ENCODE data around the gene MED17.

Gene MED17

GRCh38 chr11:93819966-93820695, 36.0 kb downstream of the MED17 start:
- DNase-seq = no peak

DNA sequence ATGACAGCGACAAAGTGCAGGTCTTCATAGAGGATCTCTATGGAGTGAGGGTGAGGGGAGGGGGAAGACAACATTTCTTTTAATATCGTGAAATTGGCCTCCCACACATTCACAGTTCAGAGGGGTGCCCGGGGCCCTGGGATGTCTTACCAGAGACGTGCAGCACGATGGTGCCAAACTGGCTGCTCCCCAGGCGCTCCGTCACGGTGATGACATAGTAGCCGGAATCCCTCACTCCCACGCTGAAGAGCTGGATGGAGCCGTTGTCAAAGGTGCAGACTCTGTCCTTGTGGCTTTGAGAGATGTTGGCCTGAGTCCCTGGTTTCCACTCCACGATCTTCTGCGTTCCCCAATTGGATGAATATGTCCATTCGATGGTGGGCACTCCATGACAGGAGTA, 36.8 kb downstream of the MED17 start:
- DNase-seq = no peak

- DNase-seq = no peak
Observed at GRCh38 chr11:93821617-93822016, 37.5 kb downstream of the MED17 start.

DNA sequence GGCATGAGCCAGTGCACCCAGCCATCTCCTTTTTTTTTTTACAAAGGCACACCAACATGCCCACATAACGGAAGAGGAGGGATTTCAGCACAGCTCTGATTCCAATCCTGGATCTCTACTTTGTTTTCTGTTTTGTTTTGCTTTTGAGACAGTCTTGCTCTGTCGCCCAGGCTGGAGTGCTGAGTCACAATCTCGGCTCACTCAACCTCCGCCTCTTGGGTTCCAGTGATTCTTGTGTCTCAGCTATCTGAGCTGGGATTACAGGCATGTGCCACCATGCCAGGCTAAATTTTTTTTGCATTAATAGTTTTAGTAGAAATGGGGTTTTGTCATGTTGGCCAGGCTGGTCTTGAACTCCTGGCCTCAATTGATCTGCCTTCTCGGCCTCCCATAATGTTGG, 38.3 kb downstream of the MED17 start:
- DNase-seq = no peak

DNA sequence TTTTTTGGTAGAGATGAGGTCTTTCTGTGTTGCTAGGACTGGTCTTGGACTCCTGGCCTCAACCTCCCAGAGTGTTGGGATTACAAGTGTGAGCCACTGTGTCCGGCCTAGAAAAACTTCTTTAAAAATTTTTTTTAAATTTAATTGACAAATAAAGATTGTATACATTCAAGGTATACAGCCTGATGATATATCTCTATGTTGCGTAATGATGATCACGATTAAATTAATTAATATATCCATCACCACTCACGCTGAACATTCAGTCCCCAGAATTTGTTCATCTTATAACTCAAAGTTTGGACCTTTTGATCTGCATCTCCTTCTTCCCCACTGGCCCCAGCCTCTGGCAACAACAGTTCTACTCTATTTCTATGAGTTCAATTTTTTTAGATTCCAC, 39.1 kb downstream of the MED17 start:
- DNase-seq = no peak

DNA sequence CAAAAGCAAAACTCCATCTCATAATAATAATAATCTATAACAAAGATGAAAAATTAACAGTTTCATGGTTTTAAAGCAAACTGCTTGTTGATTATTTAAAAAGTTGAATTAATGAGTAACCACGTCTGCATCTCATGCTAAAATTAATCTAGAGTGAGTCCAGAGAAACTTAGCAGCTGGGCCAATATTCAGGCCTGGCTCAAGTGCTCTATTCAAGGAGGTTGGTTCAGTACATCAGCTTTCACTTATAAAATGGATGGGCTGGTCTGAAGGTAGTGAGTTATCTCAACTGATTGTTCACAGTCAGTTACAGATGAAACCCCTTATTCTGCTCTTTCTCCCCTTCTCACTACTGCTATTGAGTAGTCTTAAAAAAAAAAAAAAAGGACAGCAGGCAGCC, 43.3 kb downstream of the MED17 start:
- DNase-seq = no peak

- DNase-seq = no peak
Observed at GRCh38 chr11:93829598-93829997, 45.5 kb downstream of the MED17 start.

DNA sequence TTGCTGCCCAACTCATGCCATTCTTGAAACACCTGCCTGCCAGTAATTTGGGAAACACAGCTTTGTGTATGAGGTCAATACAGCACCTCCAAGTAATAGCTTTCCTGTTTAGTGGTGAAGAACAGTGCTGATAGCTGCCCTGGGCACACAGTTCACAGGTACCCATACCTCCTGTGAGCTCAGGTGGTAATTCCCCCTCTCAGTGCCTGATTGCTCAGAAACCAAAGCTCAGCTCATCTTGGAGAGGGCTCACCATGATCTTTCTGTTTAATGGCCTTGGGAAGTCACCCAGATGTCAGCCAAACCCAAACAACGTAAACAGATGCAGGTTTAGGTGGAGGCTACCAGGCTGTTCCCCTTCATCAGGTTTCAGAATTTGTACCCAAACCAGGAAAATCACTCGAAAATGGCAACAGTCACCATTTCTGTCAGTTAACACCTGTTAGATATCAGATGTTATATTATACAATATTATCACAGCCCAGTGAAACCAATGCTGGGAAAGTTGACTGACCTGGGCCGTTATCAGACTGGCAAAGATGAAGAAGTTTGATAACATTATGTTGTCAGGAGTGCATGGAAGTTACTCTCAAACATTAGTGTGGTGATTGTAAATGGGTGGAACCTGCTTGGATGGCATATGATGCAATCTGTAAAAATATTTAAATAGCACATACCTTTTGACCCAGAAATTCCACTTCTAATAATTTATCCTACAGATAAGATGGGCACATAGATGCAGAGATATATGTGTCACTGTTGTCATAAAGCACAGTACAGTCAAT, 47.5 kb downstream of the MED17 start:
- no peak for DNase-seq

- no peak for DNase-seq
Observed at GRCh38 chr11:93832780-93833179, 48.7 kb downstream of the MED17 start.

DNA sequence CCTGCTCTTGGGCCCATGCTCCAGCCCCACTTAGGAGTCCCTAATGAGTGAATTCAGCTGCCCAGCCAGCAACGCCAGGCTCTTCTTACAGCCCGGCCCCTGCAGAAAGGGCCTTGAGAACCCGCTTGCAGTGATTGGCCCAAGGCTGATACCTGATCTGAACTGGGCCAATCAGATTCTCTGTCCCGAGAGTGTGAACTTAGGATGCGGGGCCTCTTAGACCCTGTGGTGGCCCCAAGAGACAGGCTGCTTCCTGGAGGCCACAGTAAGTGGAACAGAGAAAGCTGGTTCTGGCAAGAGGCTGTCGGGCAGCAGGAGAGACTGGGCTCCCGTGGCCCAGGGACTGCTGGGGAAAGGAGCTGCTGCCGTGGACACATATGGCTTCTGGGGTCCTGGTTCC, 54.9 kb downstream of the MED17 start:
- no peak for DNase-seq

DNA sequence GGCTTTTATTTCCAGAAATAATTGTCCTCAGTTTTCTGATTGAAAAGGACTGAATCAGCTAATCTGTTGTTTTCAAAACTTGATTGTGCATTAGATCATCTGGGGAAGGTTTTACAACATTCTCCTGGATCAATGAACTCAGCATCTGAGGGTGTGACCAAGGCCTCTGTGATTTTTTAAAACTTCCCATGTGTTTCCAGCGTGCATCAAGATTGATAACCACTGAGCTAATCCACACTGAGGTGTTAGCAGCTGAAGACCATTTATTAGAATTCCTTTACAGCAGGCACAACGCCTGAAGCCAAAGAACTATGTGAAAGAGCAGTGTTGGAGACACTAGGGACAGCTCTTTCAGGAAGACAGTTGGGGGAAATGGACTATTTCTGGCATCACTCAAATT, 56.1 kb downstream of the MED17 start:
- DNase-seq = no peak

GRCh38 chr11:93840981-93841380, 56.9 kb downstream of the MED17 start:
- DNase-seq = no peak

DNA sequence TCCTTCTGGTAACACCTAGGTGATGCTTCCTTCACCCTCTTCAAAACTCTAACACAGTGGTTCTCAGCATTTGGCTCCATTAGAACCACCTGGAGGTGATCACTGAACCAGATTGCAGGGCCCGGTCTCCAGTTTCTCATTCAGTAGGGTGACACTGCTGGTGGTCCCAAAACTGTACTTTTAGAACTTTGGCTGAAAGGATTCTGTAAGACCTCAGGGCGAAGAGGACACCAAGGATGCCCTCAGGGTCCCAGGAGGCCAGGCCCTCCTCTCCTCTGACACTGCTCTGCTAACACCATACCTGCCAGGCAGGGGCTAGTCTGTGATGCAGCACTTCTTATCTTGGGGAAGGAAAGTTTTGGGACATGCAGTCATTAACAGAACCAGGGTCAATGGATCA, 57.4 kb downstream of the MED17 start:
- DNase-seq = no peak

- no peak for DNase-seq
Observed at GRCh38 chr11:93842034-93842433, 58.0 kb downstream of the MED17 start.

DNA sequence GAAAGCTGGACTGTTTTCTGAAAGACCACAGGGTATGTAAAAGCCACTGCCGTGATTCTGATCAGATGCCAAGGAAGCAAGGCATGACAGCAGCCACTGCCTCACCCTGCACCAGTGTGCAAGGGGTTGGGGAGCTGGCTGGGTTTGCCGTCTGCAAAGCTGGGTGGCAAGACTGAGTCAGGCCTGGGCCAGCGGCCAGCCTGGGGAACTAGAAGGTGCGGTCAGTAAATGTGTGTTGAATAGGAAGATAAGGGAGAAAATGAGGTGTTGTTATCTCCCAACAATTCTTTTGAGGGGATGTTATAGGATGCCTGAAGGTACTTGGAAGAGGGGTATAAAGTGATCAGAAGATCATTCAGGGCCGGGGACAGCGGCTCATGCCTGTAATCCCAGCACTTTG, 58.4 kb downstream of the MED17 start:
- no peak for DNase-seq

DNA sequence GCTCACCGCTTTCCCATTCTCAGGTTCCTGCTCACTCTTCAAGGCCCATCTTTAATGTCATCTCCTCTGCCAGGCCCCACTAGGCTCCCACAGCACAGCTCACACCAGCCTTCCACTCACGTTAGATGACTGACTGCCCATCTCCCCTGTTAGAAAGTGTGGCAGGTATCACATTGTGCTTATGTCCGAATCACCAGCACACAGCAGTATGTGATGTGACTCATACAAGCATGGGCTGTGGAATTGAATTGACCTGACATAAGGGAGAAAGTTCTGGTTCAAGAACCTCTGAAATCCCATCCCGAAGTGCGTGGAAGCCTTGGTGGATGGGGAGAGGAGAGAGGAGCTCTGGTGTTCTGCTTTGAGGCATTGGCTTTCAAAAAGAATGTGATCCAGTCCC, 59.8 kb downstream of the MED17 start:
- no peak for DNase-seq

- no peak for DNase-seq
Observed at GRCh38 chr11:93844568-93844967, 60.5 kb downstream of the MED17 start.

DNA sequence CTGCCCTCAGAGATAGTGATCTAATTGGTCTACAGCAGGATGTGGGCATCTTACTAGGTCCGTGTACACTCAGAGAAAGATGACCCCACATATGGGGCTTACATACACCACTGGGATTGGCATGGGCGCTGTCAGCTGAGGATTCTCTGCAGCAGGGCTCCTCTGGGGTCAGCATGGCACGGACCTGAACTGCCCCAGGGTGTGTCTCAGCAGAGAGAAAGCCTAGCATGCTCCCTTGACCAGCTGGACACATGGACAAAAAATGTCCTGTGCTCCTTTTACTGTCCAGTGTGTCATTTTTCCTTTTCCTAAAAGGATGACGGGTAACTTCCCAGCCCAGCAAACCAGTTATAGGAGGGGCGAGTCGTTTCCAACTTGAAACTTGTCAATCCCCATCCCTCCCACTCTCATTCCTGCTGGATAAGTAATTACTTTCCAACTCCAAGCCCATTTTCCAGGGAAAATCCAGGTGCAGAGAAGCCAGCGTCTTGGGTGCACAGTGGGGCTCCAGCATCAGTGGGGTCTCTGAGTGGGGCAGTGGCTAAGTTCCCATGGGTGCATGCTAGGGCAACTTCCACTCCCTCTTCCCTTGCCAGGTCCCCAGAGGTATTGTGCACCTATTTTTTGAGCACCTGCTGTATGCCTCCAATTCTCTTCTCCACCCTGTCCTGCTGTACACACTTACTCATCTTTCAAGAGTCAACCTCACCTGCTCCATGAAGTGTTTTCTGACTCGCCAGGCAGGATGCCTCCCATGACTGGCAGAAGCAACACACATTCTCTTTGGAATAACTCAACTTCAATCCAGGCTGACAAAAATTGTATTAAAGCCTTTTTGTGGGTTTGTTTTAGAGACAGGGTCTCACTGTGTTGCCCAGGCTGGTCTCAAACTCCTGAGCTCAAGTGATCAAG, 61.4 kb downstream of the MED17 start:
- no peak for DNase-seq

GRCh38 chr11:93846411-93846810, 62.3 kb downstream of the MED17 start:
- DNase-seq = no peak

DNA sequence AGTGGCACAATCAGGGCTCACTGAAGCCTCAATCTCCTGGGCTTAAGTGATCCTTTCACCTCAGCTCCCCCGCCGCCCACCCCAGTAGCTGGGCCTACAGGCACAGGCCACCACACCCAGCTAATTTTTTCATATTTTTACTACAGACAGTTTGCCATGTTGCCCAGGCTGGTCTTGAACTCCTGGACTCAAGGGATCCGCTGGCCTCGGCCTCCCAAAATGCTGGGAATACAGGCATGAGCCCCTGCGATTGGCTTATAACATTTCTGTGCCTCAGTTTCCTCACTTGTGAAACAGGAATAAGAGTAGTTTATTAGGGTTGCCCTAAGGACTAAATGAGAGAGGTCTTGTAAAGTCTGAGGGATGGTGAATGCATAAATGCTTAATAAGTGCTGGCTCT, 65.1 kb downstream of the MED17 start:
- no peak for DNase-seq

DNA sequence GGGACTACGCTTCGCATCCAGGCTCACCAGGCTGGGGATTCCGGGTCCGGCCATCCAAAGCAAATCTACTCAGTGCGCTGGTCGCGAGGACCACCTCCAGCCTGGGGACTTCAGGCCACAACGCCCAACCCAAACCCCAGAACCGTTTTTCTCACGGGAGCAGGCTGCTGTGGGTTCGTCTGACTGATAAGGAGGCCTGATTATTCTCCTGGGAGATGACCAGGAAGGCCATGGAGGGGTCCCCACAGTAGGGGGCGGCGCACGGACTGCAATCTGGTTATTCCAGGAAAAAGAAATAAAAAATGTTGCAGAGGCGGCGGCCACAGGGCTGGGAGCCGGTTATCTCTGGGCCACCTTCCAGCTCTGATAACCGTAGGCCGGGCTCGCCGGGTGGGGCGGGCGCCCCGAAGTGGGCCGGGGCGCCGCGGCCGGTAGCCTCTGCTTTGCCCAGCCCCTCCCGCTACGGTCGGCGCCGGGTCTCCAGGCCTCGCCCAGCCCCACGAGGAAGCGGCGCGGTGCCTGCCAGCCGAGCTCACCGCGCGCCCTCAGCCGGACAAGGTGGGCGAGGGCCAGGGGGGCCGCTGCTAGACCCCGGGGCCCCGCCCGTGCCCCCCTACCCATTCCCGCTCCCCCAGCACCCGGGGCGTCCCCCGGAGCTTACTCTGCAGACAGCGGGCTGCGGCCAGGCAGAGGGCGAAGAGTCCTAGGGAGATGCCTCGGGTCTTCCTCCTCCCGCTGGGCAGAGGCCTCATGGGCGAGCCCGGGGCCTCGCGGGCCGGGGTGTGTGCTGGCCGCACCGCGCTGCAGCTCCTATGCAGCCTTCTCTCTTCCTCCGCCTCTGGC, 65.9 kb downstream of the MED17 start:
- no peak for DNase-seq

DNA sequence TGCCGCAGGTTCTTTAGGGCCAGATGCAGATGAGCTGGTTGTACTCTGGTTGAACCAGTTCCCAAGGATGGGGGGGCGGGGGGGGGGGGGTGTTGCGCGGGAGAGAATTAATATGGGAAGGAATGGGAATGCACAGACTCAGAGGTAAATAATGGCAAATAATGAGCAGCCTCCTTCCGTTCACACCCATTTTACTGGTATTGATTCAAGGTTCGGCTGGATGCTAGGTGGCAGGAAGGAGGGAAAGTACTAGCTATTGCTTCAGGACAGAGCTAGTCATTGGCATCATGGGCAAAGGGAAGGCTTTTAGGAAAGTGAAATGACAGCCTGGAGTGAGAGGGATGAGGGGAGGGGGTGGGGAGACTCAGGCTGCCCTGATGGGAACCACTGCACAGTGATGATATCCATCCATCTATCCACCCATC, 66.5 kb downstream of the MED17 start, which contains the start of gene VSTM5:
Gene VSTM5, minus strand, starts transcription at position 25 of the 425 bp plus-strand sequence. CDS start 116 bp downstream, outside the sequence.
- DNase-seq = no peak

Data from effector CD4-positive, alpha-beta T cell (primary cell).